Neural progenitor cell (in vitro differentiated cells): ENCODE data around the gene ASAH2B. TPM values are rescaled to one million over a fixed set of nuclear protein-coding genes. Genes with fewer than 3 reads are reported as not detected.
A peak's percentile ranks its signal among the peaks of the same experiment; 100 is the strongest.
"Not testable (repeated sequence)": the region's sequence is repeated elsewhere in the genome, so short reads cannot be mapped to it uniquely, and the experiment has no call there.

Experiments used
- DNase-seq: peaks from one replicate; pipeline ENCODE4 v3.0.0-alpha.2; 2016; ENCODE audit warnings: low spot score
- H2AFZ ChIP-seq: fragments of 200-600 bp; sonication (generic); replicated peaks from 2 replicates; pipeline ENCODE4 v1.6.1; 2016; ENCODE audit warnings: antibody characterized with exemption
- H3F3A ChIP-seq: fragments of 200-600 bp; sonication (generic); 2 replicates; pipeline ENCODE4 v1.6.1; 2016; ENCODE audit warnings: antibody characterized with exemption, low read depth
- H3K27ac ChIP-seq: fragments of 200-600 bp; sonication (generic); 2 replicates; pipeline ENCODE4 v1.5.1; 2016; ENCODE audit warnings: mild to moderate bottlenecking
- H3K27me3 ChIP-seq: fragments of 200-600 bp; sonication (generic); 2 replicates; pipeline ENCODE4 v1.6.1; 2016; ENCODE audit warnings: mild to moderate bottlenecking, moderate library complexity
- H3K36me3 ChIP-seq: fragments of 200-600 bp; sonication (generic); 2 replicates; pipeline ENCODE4 v1.5.1; 2016
- H3K4me1 ChIP-seq: fragments of 200-600 bp; sonication (generic); 2 replicates; pipeline ENCODE4 v1.6.1; 2016; ENCODE audit warnings: mixed run types
- H3K4me2 ChIP-seq: fragments of 200-600 bp; sonication (generic); 2 replicates; pipeline ENCODE4 v1.6.1; 2016
- H3K4me3 ChIP-seq: fragments of 200-600 bp; sonication (generic); 2 replicates; pipeline ENCODE4 v1.5.1; 2016
- H3K79me2 ChIP-seq: fragments of 200-600 bp; sonication (generic); 2 replicates; pipeline ENCODE4 v1.6.1; 2016; ENCODE audit warnings: low read depth
- H3K9ac ChIP-seq: fragments of 200-600 bp; sonication (generic); 2 replicates; pipeline ENCODE4 v1.6.1; 2016
- H3K9me3 ChIP-seq: fragments of 200-600 bp; sonication (generic); 2 replicates; pipeline ENCODE4 v1.5.1; 2016; ENCODE audit warnings: low read depth
- H4K20me1 ChIP-seq: fragments of 200-600 bp; sonication (generic); 2 replicates; pipeline ENCODE4 v1.6.1; 2016; ENCODE audit warnings: low read depth
- H3K27ac Mint-ChIP-seq: 3 replicates; pipeline ENCODE4 v1.8.0; 2021; ENCODE audit warnings: mixed read lengths
- H3K27me3 Mint-ChIP-seq: 2 replicates; pipeline ENCODE4 v1.8.0; 2022; ENCODE audit warnings: low read depth, mild to moderate bottlenecking, inconsistent platforms, moderate library complexity, mixed read lengths; ENCODE audit not compliant: insufficient read depth
- H3K36me3 Mint-ChIP-seq: 3 replicates; pipeline ENCODE4 v1.8.0; 2021; ENCODE audit warnings: mixed read lengths
- H3K4me1 Mint-ChIP-seq: 3 replicates; pipeline ENCODE4 v1.8.0; 2021; ENCODE audit warnings: mixed read lengths
- H3K4me3 Mint-ChIP-seq: 3 replicates; pipeline ENCODE4 v1.8.0; 2021; ENCODE audit warnings: mild to moderate bottlenecking, moderate library complexity, mixed read lengths
- H3K9me3 Mint-ChIP-seq: 3 replicates; pipeline ENCODE4 v1.8.0; 2020; ENCODE audit warnings: mixed read lengths
- CTCF ChIP-seq: fragments of 200-600 bp; sonication (generic); IDR thresholded peaks from 2 replicates; pipeline ENCODE4 v1.5.1; 2017; ENCODE audit warnings: antibody characterized with exemption, mild to moderate bottlenecking
- EZH2 ChIP-seq: fragments of 200-600 bp; sonication (generic); IDR thresholded peaks from 2 replicates; pipeline ENCODE4 v1.6.1; 2017; ENCODE audit warnings: antibody characterized with exemption, mild to moderate bottlenecking, moderate library complexity
- EZH2phosphoT487 ChIP-seq: fragments of 200-600 bp; sonication (generic); IDR thresholded peaks from 2 replicates; pipeline ENCODE4 v1.6.1; 2017; ENCODE audit warnings: antibody characterized with exemption
- total RNA-seq: library from RNA; depleted of rRNA; stranded (reverse); fragments of >200 nt; gene quantifications from 2 replicates; pipeline ENCODE4 v1.2.3, GENCODE V29; 2015; ENCODE audit warnings: low replicate concordance

The ASAH2B gene
- total RNA-seq, 1 donor from 2014 or later = 18.8 TPM

- H3K27me3 Mint-ChIP-seq, H3F3A ChIP-seq, H3K27ac ChIP-seq, H3K4me2 ChIP-seq, H3K9me3 Mint-ChIP-seq, DNase-seq, H3K36me3 Mint-ChIP-seq, H3K4me1 Mint-ChIP-seq, H3K4me3 ChIP-seq, H3K79me2 ChIP-seq, H2AFZ ChIP-seq, H3K36me3 ChIP-seq, H3K9ac ChIP-seq, H3K27me3 ChIP-seq, H4K20me1 ChIP-seq, H3K9me3 ChIP-seq, H3K27ac Mint-ChIP-seq, H3K4me1 ChIP-seq, H3K4me3 Mint-ChIP-seq: not testable (repeated sequence)
These were observed 15.9 kb upstream of the ASAH2B start for GRCh38 chr10:50723812-50724211.

DNA sequence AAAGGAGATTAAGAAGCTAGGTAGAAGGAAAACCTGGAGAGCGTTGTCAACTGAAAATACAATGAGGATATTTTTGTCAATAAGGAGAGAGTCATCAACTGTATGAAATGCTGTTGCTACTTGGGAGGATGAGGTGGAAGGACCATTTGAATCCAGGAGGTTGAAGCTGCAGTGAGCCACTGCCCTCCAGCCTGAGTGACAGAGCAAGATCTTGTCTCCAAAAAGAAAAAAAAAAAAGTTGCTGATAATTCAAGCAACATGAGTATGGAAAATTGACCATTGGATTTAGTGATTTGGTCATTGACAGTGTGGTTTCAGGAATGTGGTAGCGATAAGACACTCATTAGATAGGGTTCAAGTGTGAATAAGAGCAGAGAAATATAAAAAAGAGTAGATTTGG, 11.6 kb upstream of the ASAH2B start:
- not testable (repeated sequence) for H3K9ac ChIP-seq, H3K27ac Mint-ChIP-seq, H3K27ac ChIP-seq, H3K9me3 Mint-ChIP-seq, H3F3A ChIP-seq, H3K4me3 ChIP-seq, H3K27me3 ChIP-seq, H4K20me1 ChIP-seq, H2AFZ ChIP-seq, H3K27me3 Mint-ChIP-seq, H3K4me1 ChIP-seq, H3K79me2 ChIP-seq, H3K4me3 Mint-ChIP-seq, H3K4me2 ChIP-seq, H3K4me1 Mint-ChIP-seq, H3K36me3 ChIP-seq, H3K9me3 ChIP-seq, H3K36me3 Mint-ChIP-seq, DNase-seq

DNA sequence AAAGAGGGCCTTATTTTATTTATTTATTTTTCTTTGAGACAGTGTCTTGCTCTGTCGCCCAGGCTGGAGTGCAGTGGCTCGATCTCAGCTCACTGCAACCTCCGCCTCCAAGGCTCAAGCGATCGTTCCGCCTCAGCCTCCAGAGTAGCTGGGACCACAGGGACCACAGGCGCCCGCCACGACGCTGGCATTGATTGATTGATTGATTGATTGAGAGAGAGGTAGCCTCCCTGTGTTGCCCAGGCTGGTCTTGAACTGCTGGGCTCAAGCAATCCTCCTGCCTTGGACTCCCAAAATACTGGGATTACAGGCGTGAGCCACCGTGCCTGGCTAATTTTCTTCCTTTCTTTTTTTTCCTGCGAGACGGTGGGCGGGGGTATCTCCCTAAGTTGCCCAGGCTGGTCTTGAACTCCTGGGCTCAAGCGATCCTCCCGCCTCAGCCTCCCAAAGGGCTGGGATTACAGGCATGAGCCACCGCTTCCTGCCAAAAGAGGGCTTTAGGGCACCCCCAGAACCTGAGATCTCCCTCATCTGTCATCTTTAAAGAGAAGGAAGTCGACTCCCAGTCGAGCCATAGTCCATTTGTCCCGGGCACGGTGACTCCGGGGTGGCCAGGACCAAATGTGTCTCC, 634 bp upstream of the ASAH2B start:
- not testable (repeated sequence) for H4K20me1 ChIP-seq, H3K36me3 ChIP-seq, H3K9me3 Mint-ChIP-seq, H3K9me3 ChIP-seq, H3F3A ChIP-seq, H3K27me3 Mint-ChIP-seq, DNase-seq, H3K4me1 ChIP-seq, H3K36me3 Mint-ChIP-seq
- Mint-ChIP-seq H3K4me3 (peak overlapping the region; percentile 96), H3K27ac (peak overlapping the region; percentile 94), H3K4me1 (peaks cover 12% of the 10 kb centered on the region)
- peaks cover 36% of the 10 kb centered on the region for H3K27me3 ChIP-seq
- H3K79me2 ChIP-seq = peaks cover 12% of the 10 kb centered on the region
- H2AFZ ChIP-seq = peak overlapping the region; percentile 98
- H3K4me2 ChIP-seq = peak overlapping the region; percentile 74
- H3K27ac ChIP-seq = peak overlapping the region; percentile 47
- peak overlapping the region; percentile 96 for H3K4me3 ChIP-seq
- H3K9ac ChIP-seq = peak overlapping the region; percentile 52

DNA sequence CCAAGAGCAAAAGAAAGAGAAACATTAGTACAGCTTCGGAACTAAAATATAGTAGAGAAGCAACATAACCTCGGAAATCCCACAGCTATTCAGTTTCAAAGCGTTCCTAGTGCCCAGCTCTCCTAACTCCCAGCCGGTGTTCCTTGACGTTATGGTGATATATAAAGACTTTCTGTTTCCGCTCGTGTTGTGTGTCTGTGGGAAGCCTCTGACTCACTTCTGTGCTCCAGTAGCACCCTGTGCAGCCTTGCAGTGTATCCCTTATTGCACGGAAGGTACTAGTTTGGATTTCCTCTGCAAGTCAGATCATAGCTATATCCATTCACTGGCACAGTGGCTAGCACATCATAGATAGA, 535 bp downstream of the ASAH2B start:
- DNase-seq = peak; percentile 6
- Histone ChIP-seq H4K20me1 (no peaks in the 10 kb centered on the region), H3K9me3 (no peaks in the 10 kb centered on the region), H3F3A (no peaks in the 10 kb centered on the region), H3K4me1 (peaks cover 8% of the 10 kb centered on the region), H3K36me3 (no peaks in the 10 kb centered on the region), H3K27ac (no peak overlapping the region), H3K27me3 (peaks cover 24% of the 10 kb centered on the region), H3K9ac (peak overlapping the region; percentile 52), H3K4me2 (peak overlapping the region; percentile 74), H3K79me2 (peaks cover 12% of the 10 kb centered on the region), H3K4me3 (peak overlapping the region; percentile 96), H2AFZ (peak overlapping the region; percentile 98)
- Mint-ChIP-seq H3K27ac (peak overlapping the region; percentile 94), H3K36me3 (no peaks in the 10 kb centered on the region), H3K4me3 (peak overlapping the region; percentile 96), H3K4me1 (peaks cover 12% of the 10 kb centered on the region), H3K27me3 (no peaks in the 10 kb centered on the region), H3K9me3 (no peaks in the 10 kb centered on the region)
- TF ChIP-seq CTCF = no peak
- no peak for TF ChIP-seq EZH2phosphoT487
- TF ChIP-seq EZH2 = no peak

DNA sequence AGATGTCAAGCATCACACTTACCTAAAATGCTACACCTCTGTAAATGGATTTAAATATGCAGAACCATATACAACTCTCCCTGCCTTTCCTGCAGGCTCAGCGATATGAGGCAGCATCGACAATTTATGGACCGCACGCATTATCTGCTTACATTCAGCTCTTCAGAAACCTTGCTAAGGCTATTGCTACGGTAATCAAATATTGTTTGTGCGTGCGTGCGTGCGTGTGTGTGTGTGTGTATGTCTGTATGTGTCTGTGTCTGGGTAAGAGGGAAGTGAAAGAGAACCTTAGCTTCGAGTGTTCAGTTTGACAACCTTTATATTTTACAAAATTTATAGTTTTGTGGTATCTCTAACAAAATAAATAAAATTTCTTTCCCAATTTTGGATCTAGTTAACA, 3.1 kb downstream of the ASAH2B start:
- H3K4me3 ChIP-seq, DNase-seq, H3K27me3 ChIP-seq, H3K4me1 ChIP-seq, H3K27ac ChIP-seq, H2AFZ ChIP-seq, H3K4me2 ChIP-seq, H3K36me3 ChIP-seq, H3K27me3 Mint-ChIP-seq, H3K4me3 Mint-ChIP-seq, H3K9me3 ChIP-seq, H3K9me3 Mint-ChIP-seq, H3F3A ChIP-seq, H3K27ac Mint-ChIP-seq, H3K9ac ChIP-seq, H4K20me1 ChIP-seq, H3K36me3 Mint-ChIP-seq: not testable (repeated sequence)
- H3K79me2 ChIP-seq = peaks cover 12% of the 10 kb centered on the region
- H3K4me1 Mint-ChIP-seq = peaks cover 12% of the 10 kb centered on the region

- not testable (repeated sequence) for H3K27ac ChIP-seq, H3F3A ChIP-seq, H3K27ac Mint-ChIP-seq, H4K20me1 ChIP-seq, H2AFZ ChIP-seq, H3K36me3 Mint-ChIP-seq, H3K4me1 Mint-ChIP-seq, H3K9me3 ChIP-seq, H3K9ac ChIP-seq, H3K27me3 ChIP-seq, H3K27me3 Mint-ChIP-seq, H3K79me2 ChIP-seq, H3K4me2 ChIP-seq, H3K4me3 Mint-ChIP-seq, H3K4me1 ChIP-seq, DNase-seq, H3K9me3 Mint-ChIP-seq, H3K36me3 ChIP-seq, H3K4me3 ChIP-seq
These were observed 27.2 kb downstream of the ASAH2B start for GRCh38 chr10:50766774-50767513.

GRCh38 chr10:50772042-50772441, 32.3 kb downstream of the ASAH2B start:
- not testable (repeated sequence) for H3K27ac Mint-ChIP-seq, H3K36me3 Mint-ChIP-seq, DNase-seq, H3K9me3 ChIP-seq, H4K20me1 ChIP-seq, H2AFZ ChIP-seq, H3K4me3 ChIP-seq, H3K4me1 Mint-ChIP-seq, H3K27me3 ChIP-seq, H3K9ac ChIP-seq, H3K27ac ChIP-seq, H3K9me3 Mint-ChIP-seq, H3K4me3 Mint-ChIP-seq, H3K27me3 Mint-ChIP-seq, H3K4me1 ChIP-seq, H3K36me3 ChIP-seq, H3F3A ChIP-seq, H3K4me2 ChIP-seq, H3K79me2 ChIP-seq
